Middle frontal gyrus (tissue), 1 donor: ENCODE results near the gene FBXL7.

Experiments
- DNase-seq: peaks from one replicate; pipeline ENCODE4 v3.0.0-alpha.2; 2015; ENCODE audit warnings: low spot score; ENCODE audit errors: extremely low spot score

FBXL7 gene

GRCh38 chr5:15937708-15938107 is 437.7 kb downstream of the FBXL7 start:
- no peak for DNase-seq

DNA sequence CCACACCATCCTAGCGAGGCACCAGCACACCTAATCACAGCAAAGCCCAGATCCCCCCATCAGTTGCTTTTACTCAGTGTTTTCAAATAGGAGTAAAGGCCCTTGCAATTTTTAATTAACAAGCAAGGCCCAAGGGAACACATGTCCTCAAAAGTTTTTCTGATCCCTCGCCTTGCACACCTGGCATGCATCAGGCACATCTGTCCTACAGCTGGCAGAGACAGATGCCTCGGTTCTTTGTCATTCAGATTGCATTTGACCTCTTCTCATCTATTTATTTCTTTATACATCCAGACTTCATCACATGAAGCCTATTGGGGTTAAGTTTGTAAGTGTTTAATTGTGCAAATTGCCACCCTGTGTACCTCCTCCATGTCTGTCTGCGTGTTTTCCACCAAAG is 438.2 kb downstream of the FBXL7 start:
- DNase-seq, result no peak

DNA sequence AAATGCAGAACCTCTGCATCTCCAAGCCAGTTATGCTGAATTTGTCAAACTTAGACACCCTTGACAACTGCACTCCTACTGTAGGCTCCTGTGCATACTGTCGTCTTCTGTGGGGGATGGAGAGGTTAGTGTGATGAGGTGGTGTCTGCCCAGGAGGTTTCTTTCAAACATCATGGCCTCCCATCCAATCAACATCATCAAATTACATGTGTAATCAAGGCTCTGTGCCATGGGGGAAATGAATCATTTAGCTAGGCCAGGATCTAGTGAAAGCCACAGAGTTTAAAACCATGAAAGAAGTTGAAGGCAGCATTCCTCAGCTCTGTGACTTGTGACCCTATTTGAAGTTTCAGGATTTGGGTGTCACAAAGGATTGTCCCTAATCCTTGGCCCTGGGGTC is 439.0 kb downstream of the FBXL7 start:
- no peak for DNase-seq

DNA sequence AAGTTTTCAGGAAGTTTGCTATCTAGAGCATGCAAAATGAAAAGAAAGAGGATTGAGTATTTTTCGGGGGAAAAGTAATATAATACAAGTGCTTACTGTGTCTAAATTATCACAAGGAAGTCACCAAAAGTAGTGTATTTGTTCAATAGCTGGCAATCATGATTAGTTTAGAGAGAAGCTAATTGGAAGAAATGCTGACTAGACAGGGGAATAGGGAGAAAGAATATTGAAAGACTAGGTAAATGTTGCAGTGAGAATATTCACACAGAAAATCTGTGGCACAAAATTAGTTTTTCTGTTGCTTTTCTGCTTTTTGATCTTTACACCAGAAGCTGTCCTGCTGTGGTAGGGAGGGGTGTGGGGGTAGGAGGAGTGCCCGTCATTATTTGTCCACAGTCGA is 440.9 kb downstream of the FBXL7 start:
- DNase-seq, result no peak

DNA sequence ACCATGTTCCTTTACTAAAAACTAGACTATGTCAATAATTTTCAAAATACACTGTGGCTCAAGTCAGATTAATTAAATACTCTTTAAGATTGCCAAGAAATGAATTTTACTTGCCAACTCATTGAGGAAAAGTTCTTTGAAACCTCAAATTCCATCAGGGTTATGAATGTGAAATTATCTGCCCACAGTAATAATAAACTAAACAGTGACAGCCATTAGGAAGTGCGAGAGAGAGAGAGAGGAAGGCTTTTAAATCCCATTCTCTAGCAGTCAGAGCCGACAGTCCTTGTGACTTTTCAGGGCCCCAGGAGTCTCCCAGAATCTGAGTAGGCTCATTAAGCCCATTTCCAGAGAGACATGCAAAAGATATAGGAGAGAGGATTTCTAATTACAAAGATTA is 443.5 kb downstream of the FBXL7 start:
- no peak for DNase-seq

- DNase-seq, result no peak
These were observed 446.0 kb downstream of the FBXL7 start for GRCh38 chr5:15946026-15946425.

DNA sequence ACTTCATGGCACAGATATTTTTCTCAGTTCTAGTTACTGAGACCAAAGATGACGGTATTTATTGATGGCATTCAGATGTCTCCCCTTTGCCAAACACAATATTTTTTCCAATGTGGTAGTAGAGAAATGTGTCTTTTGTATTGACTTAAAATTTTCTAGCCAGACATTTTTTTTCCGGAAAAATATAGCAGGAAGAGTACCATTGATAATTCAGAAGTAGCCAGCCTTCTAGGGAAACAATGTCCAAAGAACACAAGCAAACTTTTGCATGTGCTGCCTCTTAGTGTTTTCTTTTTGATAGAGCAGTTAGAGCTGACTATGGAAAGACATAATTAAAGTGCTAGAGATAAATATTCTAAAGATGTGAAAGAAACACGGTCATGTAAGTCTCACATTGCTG is 448.2 kb downstream of the FBXL7 start:
- no peak for DNase-seq

DNA sequence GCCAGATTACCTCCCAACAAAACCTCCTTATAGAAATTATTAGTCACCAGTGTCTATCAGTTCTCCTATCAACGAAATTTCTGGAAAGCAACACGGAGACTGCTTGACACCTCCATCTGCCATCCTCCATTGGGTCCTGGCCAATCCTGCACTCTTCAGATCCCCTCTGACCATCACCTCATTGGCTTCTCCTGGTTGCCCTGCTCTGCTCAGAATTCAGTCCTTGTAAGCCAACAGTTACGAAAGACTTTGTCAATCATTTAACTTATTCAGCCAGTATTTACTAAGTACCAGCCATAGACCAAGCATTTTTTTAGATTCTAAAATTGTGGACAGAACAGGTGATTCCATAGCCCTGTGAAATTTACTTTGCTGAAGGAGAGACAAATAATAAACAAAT is 451.1 kb downstream of the FBXL7 start:
- DNase-seq, result no peak

DNA sequence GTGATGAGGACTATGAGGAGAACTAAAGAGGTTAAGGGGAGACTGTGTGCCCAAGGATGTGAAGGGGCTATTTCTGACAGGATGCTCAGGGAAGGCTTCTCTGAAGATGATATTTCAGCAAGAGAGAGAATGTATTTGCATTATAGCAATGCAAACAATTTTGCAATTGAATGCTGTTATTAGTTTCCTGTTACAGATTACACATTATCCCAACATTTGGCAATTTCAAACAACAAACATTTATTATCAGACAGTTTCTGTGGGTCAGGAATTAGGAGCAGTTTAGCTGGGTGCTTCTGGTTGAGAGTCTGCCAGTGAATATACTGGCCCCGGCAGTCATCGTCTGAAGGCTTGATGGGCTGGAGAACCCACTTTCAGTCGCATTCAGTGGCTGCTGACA is 451.6 kb downstream of the FBXL7 start:
- DNase-seq, result no peak

DNA sequence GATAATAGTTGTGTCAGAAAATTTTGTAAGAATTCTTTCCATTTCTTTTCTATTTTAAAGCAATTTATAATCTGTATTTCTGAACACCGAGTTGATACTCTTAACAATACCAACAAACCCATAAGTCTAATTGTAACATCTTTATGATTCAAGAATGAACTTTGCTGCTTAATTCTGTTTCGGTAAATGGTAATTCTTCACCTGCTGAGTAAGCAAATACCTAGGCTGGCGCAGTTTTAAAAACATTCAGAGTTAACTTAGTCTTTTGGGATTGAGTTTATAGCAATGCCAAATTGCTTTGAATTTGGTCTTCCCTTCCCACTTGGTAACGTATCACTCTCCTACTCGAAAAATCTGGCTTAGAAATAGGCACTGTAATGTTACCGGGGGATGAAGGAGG is 456.6 kb downstream of the FBXL7 start:
- DNase-seq, result no peak

GRCh38 chr5:15957124-15957523 is 457.1 kb downstream of the FBXL7 start:
- no peak for DNase-seq

DNA sequence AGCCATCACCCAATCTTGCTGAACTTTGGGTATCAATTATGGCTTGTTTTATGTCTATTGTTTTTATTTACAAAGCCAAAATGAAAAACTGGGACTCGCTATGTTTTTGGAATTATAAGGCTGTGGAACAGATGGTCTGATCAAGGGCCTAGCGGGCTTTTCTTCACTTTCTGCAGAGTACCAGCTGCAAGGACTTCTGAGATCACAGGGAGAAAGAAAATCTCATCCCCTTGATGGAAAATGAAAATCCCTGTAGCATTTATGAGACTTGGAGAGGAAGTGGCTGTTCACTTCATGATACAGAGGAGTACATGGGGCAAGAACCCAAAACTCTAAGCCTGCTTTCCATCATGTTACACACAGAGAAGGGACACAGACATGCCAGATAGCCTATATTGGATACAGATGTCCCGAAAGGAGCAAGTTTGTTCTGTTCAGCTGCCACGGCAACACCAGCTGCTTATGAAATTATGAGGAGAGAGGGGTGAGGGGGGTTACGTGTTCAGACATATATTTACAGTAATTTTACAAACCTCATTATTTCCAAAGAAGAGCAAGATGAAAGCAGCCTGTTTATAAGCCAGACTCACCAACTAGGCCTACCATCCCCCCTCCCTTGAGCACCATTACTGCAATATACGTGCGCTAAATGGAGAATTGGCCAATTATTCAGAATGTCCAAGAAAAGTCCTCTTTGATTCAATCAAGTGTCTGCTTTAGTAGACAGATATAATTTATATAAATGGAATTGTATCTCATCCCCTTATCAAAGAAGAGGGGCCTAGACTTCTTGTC is 459.6 kb downstream of the FBXL7 start:
- DNase-seq, result no peak

GRCh38 chr5:15966066-15966640 is 466.2 kb downstream of the FBXL7 start:
- DNase-seq, result no peak

DNA sequence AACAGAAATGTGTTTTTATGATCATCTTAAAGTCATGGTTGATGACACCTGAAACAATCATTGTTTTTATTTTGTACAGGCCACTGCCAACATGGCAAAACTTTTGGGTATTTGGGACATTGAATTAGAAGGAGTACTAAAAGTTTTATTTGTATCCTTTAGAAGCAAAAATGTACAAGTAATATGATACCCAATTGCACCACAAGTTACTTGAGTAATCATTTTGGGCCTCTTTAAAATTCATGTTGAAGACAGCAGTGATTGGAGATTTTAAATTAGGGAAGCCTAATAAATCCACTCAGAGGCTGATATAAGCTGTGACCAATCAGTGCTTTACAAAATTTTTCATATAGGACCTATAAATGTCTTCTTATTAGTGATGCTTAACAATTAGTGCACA is 466.7 kb downstream of the FBXL7 start:
- no peak for DNase-seq

GRCh38 chr5:15968993-15969392 is 469.0 kb downstream of the FBXL7 start:
- no peak for DNase-seq

- DNase-seq, result no peak
These were observed 477.9 kb downstream of the FBXL7 start for GRCh38 chr5:15977851-15978250.

- no peak for DNase-seq
These were observed 480.9 kb downstream of the FBXL7 start for GRCh38 chr5:15980835-15981234.

DNA sequence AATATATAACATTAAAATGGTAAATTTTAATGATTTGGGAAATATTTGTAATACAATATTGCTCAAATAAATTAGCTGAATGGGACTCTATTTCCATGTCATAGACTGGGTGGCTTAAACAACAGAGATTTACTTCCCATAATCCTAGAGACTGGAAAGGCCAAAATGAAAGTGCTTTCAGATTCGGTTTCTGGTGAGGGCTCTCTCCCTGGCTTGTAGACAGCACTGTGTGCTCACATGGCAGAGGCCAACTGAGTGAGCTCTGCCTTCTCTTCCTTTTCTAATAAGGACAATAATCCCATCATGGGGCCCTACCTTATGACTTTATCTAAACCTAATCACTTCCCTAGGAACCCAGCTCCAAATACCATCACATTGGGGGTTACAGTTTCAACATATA is 483.4 kb downstream of the FBXL7 start:
- DNase-seq, result no peak
